Urinary bladder (tissue), 4 donors: Measurements from ENCODE around the gene OSBPL2. TPM values are rescaled to one million over a fixed set of nuclear protein-coding genes. Genes with fewer than 3 reads are reported as not detected.

ENCODE experiments used
- DNase-seq: peaks from one replicate; pipeline ENCODE4 v3.0.0-alpha.2; 2015; ENCODE audit errors: extremely low spot score
- H3K27ac ChIP-seq: one replicate; pipeline ENCODE4 v1.5.1; 2013; ENCODE audit warnings: low read depth, mild to moderate bottlenecking, moderate library complexity
- H3K36me3 ChIP-seq: one replicate; pipeline ENCODE4 v1.6.1; 2013; ENCODE audit warnings: mild to moderate bottlenecking, moderate library complexity; ENCODE audit not compliant: insufficient read depth
- H3K4me1 ChIP-seq: one replicate; pipeline ENCODE4 v1.6.1; 2013; ENCODE audit warnings: mild to moderate bottlenecking, moderate library complexity; ENCODE audit not compliant: insufficient read depth
- H3K4me3 ChIP-seq: one replicate; pipeline ENCODE4 v1.5.1; 2013; ENCODE audit warnings: low read depth, low read length
- WGBS: extraction: QIAGEN DNeasy Blood & Tissue Kit; methylation state at CpG from one replicate; pipeline ENCODE4 v1.1.7; 2013; 5-methylcytosine and 5-hydroxymethylcytosine counted together
- polyA plus RNA-seq: library from polyadenylated mRNA; stranded (reverse); fragments of 200-250 nt; gene quantifications from one replicate; pipeline ENCODE4 v1.2.3, GENCODE V29; 2013
- total RNA-seq: library from RNA; depleted of rRNA; stranded (reverse); fragments of >200 nt; gene quantifications from one replicate; pipeline ENCODE4 v1.2.3, GENCODE V29; 2014
- donor health status: healthy with polysubstance abuse.
- donor health status: healthy.

OSBPL2 gene
- total and polyA plus RNA-seq, 2 donors, result 24.7 to 40.1 TPM

DNA sequence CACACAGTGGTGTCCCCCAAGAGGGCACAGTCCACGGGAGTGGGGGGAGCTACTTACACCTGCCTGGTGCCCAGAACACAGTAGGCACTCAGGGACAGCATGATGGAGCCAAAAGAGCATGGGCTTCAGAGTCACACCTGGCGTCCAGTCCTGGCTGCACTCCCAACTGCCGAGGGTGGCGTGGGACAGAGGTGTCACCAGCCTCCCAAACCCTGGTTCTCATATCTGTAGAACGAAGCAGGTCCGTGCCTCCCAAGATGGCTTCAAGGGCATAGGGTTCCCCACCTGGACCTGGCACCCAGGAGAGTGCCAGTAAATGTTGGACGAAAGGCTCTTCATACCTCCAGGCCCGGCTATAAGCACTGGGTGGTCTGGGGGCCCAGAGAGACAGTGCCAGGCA, 27.1 kb upstream of the OSBPL2 start:
- H3K36me3 ChIP-seq, result no peaks in the 10 kb centered on the region
- no peak overlapping the region for H3K4me3 ChIP-seq
- no peak overlapping the region for H3K27ac ChIP-seq
- DNase-seq, result no peak
- WGBS, result 80% methylated on average over 8 of the region's 8 CpGs
- H3K4me1 ChIP-seq, result no peaks in the 10 kb centered on the region

DNA sequence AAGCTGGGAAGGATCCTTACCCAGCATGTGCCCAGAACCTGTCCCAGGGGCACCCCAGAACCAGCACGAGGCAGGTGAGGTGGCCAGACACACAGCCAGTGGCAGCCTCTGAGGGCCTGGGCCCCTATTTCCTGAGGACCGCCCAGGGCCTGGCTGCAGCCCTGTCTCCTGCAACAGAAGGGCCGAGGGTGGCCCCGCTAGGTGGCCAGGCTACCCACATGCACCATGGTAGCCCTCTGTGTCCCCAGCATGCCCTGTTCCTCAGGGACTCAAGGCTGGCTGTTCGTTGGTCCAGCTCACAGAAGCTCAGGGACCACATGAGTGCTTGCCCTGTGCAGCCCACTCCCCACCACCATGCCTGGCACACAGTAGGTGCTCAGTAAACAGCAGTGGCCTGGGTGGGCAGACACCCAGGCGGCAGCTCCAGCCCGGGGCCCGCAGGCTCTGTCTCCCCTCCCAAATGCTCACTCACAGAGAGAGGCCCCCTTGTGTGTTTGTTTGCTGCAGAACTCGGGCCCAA, 26.5 kb upstream of the OSBPL2 start:
- Histone ChIP-seq H3K27ac (no peak overlapping the region), H3K4me3 (no peak overlapping the region), H3K36me3 (no peaks in the 10 kb centered on the region), H3K4me1 (no peaks in the 10 kb centered on the region)
- WGBS, result 61% methylated on average over 9 of the region's 9 CpGs
- DNase-seq, result no peak

DNA sequence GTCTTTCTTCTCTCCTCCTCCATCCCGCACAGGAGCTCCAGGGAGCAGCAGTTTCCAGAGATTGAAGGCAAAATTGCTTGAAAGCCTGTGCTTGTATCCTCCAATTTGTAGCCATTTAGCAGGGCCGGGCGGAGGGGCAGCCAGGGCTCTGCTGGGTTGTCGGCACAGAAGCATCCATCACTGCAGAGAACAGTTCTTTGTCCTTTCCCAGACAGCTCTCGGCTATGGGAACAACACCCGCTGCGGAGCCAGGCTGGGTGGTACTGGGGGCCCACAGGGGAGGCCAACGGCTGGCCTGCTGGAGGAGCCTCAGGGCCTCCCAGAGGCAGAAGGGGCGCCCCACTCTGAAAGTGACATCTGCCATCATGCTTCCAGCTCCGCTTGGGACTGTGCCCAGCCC, 26.0 kb upstream of the OSBPL2 start:
- Histone ChIP-seq H3K4me1 (no peaks in the 10 kb centered on the region), H3K27ac (no peak overlapping the region), H3K36me3 (no peaks in the 10 kb centered on the region), H3K4me3 (no peak overlapping the region)
- DNase-seq, result no peak
- 34% methylated on average over 10 of the region's 10 CpGs for WGBS

DNA sequence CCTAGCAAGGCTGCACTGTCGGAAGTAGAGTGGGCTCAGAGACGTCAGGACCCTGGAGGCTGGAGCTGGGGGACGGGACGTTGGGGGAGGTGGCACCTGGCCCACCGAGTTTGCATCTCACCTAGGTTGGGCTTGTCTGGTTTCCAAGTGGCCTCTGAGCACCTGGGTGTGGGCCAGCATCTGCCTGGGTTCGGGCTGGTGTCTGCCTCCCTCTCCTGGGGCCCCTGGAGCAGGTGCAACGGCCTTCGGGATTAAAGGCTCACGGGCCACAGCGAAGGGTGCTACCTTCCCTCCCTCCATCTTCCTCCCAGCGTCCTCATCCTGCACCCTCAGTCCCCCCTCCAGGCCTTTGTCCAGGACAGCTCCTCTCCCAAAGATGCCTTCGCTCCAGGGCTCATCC, 24.3 kb upstream of the OSBPL2 start:
- H3K4me1 ChIP-seq, result no peaks in the 10 kb centered on the region
- no peak for DNase-seq
- no peak overlapping the region for H3K27ac ChIP-seq
- H3K36me3 ChIP-seq, result no peaks in the 10 kb centered on the region
- 51% methylated on average over 12 of the region's 12 CpGs for WGBS
- no peak overlapping the region for H3K4me3 ChIP-seq

DNA sequence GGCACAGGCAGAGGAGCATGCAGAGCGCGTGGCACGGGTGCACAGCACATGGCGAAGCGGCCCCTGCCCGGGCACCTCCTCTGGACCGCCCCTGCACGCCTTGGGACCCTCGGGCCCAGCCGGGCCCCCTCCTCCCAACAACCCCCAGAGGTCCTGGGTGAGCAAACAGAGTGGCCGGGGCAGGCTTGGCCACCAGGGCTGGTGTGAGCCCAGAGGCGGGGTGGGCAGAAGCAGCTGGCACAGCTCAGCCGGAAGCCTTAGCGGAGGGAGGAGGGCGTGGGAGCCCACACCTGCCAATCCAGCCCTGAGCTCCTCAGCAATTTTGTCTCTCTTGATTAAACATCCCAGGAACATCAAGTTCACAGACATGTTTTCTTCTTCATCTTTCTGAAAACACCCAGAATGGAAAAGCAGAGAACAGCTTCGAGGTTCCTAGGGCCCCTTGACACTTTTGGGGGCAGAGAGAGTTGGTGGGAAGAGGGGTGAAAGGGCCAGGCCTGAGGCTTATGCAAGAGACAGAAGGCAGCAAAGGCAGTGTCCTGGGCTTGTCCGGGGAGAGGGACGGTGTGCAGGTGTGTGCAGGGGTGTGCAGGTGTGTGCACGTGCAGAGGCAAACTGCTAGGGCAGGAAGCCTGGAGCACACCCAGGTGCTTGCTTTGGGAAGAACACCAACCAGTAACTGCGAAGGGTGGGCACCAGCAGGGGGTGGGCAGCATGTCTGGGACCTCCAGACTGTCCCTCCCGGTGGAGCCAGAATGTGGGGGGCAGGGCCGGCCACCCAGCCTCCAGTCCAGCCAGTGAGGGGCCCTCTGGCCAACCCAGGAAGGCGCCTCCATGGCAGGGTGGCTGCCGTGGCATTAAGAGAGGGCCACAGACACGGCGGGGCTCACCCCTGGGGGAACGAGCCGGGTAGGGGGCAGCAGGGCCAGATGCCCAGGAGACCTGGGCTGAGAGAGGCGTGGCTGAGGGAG, 23.0 kb upstream of the OSBPL2 start:
- H3K27ac ChIP-seq, result no peak overlapping the region
- no peak overlapping the region for H3K4me3 ChIP-seq
- 79% methylated on average over 29 of the region's 29 CpGs for WGBS
- H3K4me1 ChIP-seq, result no peaks in the 10 kb centered on the region
- DNase-seq, result no peak
- no peaks in the 10 kb centered on the region for H3K36me3 ChIP-seq

DNA sequence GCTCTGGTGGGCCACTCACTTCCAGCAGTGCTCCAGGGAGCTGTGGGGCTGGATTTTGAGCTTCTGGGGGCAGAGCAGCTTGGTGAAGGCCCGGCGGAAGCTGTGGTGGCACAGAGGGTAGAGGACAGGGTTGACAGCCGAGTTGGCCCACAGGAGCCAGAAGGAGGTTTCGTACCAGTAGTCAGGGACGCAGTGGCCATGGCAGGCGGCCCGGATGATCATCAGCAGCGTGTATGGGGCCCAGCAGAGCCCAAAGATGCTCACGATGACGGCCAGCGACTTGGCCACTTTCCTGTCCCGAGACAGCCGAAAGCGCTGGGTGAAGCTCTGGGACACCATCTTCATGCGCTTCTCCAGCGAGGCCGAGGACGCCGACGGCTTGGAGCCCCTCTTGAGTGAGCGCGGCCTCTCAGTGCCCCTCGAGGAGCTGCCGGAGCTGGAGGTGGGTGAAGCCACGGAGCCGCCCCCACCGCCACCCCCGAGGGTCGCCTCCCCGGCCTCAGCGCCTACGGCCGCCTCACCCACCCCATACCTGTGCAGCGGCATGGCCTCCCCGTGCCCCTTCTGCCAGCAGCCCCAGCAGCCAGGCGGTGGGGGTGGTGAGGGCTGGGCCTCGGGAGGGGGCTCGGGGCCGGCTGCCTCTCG, 22.2 kb upstream of the OSBPL2 start:
- no peak overlapping the region for H3K27ac ChIP-seq
- 78% methylated on average over 40 of the region's 40 CpGs for WGBS
- DNase-seq, result no peak
- H3K4me3 ChIP-seq, result no peak overlapping the region
- H3K4me1 ChIP-seq, result no peaks in the 10 kb centered on the region
- no peaks in the 10 kb centered on the region for H3K36me3 ChIP-seq

DNA sequence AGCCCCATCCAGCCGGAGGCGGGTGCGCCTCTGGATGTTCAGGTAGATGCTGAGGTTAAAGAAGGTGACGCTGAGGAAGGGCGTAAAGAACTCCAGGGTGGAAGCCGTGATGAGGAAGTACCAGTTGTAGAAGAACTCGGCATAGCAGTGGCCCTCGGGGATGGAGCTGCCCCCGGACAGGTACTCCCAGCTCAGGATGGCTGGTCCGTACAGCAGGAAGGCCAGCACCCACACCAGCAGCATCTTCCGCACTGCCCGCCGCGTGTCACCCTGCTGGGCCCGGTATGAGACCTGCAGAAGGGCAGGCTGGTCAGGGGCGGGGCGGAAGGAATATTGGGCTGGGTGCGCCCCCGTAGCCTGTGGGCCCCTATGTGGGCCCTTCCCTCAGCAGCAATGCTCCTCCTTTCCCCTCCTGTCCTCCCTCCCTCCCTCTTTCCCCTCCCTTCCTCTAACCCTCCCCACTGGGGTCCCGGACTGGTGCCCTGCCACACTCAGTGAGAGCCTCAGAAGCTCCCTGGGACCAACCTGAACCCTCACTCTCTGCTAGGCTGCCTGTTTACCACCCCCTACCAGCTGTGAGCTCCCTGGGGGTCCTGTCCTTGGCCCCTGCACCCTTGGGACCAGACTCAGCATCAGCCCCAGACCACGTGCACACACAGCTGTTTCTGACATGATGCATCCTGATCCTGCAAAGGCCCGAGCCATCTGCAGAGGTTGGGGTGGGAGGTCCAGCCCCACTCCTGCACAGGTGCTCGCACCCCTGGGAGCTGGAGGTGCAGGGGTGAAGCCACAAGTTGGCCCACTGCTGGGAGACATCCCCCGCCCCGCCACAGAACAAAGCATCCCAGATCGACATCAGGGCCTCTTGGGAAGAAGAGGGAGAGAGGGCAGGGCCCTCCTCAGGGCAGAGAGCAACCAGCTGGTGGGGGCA, 21.4 kb upstream of the OSBPL2 start:
- DNase-seq, result no peak
- H3K4me3 ChIP-seq, result no peak overlapping the region
- no peaks in the 10 kb centered on the region for H3K4me1 ChIP-seq
- WGBS, result 75% methylated on average over 26 of the region's 26 CpGs
- no peaks in the 10 kb centered on the region for H3K36me3 ChIP-seq
- H3K27ac ChIP-seq, result no peak overlapping the region

DNA sequence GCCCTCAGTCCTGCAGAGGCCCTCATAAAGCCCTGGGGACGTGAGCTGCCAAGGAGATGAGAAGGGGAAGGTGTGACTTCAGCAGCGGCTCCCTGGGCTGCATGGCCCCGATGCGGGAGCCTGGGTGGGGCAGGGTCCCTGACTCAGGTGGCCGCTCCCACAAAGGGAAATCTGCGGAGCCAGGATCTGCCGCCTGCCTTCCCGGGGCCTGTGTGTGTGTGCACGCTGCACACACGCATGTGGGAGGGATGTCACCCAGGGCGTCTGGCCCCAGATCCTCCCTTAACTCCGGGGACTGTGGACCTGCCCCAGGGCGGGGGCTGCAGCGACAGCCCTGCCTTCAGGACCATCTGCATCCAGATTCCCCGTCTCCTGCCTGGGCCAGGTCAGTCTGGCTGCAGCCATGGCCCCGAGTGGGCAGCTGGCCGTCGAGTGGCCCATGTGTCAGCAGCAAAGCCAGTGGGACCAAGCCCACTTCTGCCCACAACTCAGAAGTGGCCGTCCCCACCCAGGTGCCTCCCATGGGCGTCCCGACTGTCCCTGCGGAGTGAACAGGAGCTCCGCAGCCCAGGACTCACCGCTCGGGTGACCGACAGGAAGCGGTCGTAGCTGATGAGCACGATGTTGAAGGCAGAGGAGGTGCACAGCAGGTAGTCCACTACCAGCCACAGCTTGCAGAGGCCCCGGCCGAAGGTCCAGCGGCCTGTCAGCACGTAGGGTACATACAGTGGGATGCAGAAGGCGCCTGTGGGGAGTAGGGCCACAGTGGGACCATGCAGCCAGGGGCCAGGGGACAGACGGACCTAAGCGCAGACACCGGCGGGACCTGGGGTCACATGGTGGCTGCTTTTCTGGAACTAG, 20.2 kb upstream of the OSBPL2 start:
- no peak for DNase-seq
- no peak overlapping the region for H3K27ac ChIP-seq
- 57% methylated on average over 38 of the region's 38 CpGs for WGBS
- no peaks in the 10 kb centered on the region for H3K4me1 ChIP-seq
- no peaks in the 10 kb centered on the region for H3K36me3 ChIP-seq
- H3K4me3 ChIP-seq, result no peak overlapping the region

DNA sequence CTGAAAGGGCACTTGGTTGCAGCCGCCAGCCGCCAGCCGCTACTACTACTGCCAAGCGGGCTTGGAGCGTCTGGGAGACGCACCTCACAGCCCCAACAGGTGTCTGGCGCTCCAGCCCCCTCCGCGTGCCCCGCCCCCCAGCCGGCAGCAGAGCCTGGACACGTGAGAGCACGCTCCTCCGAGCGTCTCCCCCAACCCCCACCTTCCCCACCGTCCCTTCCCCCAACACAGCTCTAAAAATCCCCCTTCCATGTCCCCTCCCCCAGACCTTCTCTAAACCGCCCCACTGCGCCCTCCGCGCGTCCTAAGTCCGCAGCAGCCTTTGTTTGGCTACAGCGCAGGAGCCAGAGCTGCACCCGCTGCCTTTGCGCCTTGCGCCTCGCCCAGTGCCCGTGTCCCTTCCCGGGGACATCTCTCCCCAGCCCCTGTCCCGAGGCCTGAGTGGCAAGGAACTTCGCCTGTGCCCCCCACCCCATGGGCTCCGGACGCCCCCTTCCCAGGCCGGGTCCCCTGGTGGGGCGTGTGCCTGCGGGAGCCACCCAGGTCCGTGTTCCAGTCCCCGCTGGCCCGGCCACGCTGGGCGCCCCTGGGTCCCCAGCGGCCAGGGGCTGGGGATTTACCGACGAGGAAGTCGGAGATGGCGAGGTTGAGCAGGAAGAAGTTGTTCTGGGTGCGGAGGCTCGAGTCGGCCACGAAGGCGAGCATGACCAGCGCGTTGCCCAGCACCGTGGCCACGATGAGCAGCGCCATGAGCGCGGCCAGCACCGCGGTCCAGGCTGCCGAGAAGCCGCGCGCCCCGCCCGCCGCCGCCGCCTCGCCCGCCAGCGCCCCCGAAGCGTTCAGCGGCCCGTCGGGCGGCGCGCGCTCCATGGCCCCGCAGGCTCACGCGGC, 19.0 kb upstream of the OSBPL2 start:
- WGBS, result 1% methylated on average over 84 of the region's 84 CpGs
- H3K4me3 ChIP-seq, result peak overlapping the region; percentile 52

DNA sequence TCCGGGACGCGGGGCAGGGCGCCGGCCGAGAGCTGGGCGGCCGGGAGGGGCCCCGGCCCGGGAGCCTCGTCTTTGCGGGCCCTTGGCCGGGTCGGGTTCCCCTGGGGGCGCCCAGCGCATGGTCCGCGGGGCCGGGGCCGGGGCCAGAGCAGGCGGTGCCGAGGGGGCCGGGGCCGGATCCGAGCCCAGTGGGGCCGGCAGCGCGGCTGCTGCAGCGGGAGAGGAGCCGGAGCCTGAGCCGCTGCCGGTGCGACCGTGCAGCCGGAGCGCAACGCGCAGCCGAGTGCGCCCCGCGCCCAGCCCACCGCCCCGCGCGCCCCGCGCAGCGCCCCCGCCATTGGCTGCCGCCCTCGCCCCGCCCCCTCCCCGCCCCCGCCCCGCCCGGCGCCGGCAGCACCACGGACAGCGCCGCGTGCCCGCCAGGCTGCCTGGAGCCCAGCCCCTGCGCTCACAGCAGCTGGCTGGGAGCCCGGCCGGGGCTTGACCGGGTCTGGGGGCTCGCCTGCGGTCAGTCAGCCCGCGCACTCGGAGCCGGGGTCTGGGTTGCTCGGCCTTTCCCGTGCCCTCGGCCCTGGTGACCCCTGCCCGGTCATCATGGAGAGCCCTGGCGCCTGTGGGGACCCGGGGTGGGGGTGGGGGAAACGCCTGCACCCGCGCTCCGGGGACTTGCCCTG, 18.2 kb upstream of the OSBPL2 start, which contains the start of gene HRH3:
TSS of gene HRH3 (minus strand) at position 287 of the 674 bp plus-strand sequence. CDS start 308 bp downstream, outside the sequence.
- no peak for DNase-seq
- under 1% methylated on average over 81 of the region's 84 CpGs for WGBS
- Histone ChIP-seq H3K36me3 (no peaks in the 10 kb centered on the region), H3K4me3 (peak within 1 kb of the TSS; percentile 52), H3K27ac (no peak within 1 kb of the TSS), H3K4me1 (no peaks in the 10 kb centered on the region)

More for the DNA sequence above, 19.0 kb upstream of the OSBPL2 start:
- Histone ChIP-seq H3K36me3 (no peaks in the 10 kb centered on the region), H3K4me1 (no peaks in the 10 kb centered on the region), H3K27ac (no peak overlapping the region)
- no peak for DNase-seq
